SK-N-SH treated with all-trans-retinoic acid at 6 μM for 48 hours (cell line): ENCODE measurements around the gene PCDHGA3.

ENCODE experiments used
- ATAC-seq: fragments of 200-7000 bp; cut with Tn5 transposase; 3 replicates; pipeline ENCODE4 v1.9.1; 2020; ENCODE audit warnings: mild to moderate bottlenecking, moderate library complexity
- BACH2 ChIP-seq: fragments of 250-450 bp; sonication (Bioruptor Pico); IDR thresholded peaks from 2 replicates; pipeline ENCODE4 v1.9.0; 2021; ENCODE audit warnings: mild to moderate bottlenecking, borderline replicate concordance
- CSDC2 ChIP-seq: fragments of 250-450 bp; sonication (Bioruptor Pico); IDR thresholded peaks from 2 replicates; pipeline ENCODE4 v1.5.0; 2020; ENCODE audit warnings: mild to moderate bottlenecking, moderate library complexity
- ESRRG ChIP-seq: fragments of 250-450 bp; sonication (Bioruptor Pico); IDR thresholded peaks from 2 replicates; pipeline ENCODE4 v1.6.1; 2021; ENCODE audit warnings: mild to moderate bottlenecking
- GLIS3 ChIP-seq: fragments of 250-450 bp; sonication (Bioruptor Pico); IDR thresholded peaks from 2 replicates; pipeline ENCODE4 v1.5.0; 2020; ENCODE audit warnings: mild to moderate bottlenecking, moderate library complexity
- ISL1 ChIP-seq: fragments of 250-450 bp; sonication (Bioruptor Pico); IDR thresholded peaks from 2 replicates; pipeline ENCODE4 v2.1.2; 2022; ENCODE audit warnings: mild to moderate bottlenecking, moderate library complexity
- OSR1 ChIP-seq: fragments of 250-450 bp; sonication (Bioruptor Pico); IDR thresholded peaks from 2 replicates; pipeline ENCODE4 v1.8.0; 2022; ENCODE audit warnings: moderate library complexity, mild to moderate bottlenecking, inconsistent platforms
- POU6F1 ChIP-seq: fragments of 250-450 bp; sonication (Bioruptor Pico); IDR thresholded peaks from 2 replicates; pipeline ENCODE4 v1.8.0; 2021; ENCODE audit warnings: low read depth, mild to moderate bottlenecking, moderate library complexity, borderline replicate concordance
- RARB ChIP-seq: fragments of 250-450 bp; sonication (Bioruptor Pico); IDR thresholded peaks from 2 replicates; pipeline ENCODE4 v1.8.0; 2021; ENCODE audit warnings: mild to moderate bottlenecking, moderate library complexity
- SNAI2 ChIP-seq: fragments of 250-450 bp; sonication (Bioruptor Pico); IDR thresholded peaks from 2 replicates; pipeline ENCODE4 v1.5.0; 2020; ENCODE audit warnings: mild to moderate bottlenecking, moderate library complexity
- TCF4 ChIP-seq: fragments of 250-450 bp; sonication (Bioruptor Pico); IDR thresholded peaks from 2 replicates; pipeline ENCODE4 v1.8.0; 2021; ENCODE audit warnings: mild to moderate bottlenecking, moderate library complexity, borderline replicate concordance
- TOX ChIP-seq: fragments of 250-450 bp; sonication (Bioruptor Pico); IDR thresholded peaks from 2 replicates; pipeline ENCODE4 v1.8.0; 2021; ENCODE audit warnings: mild to moderate bottlenecking, moderate library complexity, borderline replicate concordance
- TSHZ2 ChIP-seq: fragments of 250-450 bp; sonication (Bioruptor Pico); IDR thresholded peaks from 2 replicates; pipeline ENCODE4 v1.5.0; 2020; ENCODE audit warnings: mild to moderate bottlenecking, moderate library complexity
- ZC3H10 ChIP-seq: fragments of 250-450 bp; sonication (Bioruptor Pico); IDR thresholded peaks from 2 replicates; pipeline ENCODE4 v1.5.1; 2021; ENCODE audit warnings: mild to moderate bottlenecking, moderate library complexity
- ZFP30 ChIP-seq: fragments of 450-650 bp; formaldehyde crosslinking; IDR thresholded peaks from 2 replicates; pipeline ENCODE4 v1.5.0; 2022; ENCODE audit warnings: mild to moderate bottlenecking, moderate library complexity
- ZNF565 ChIP-seq: fragments of 450-650 bp; formaldehyde crosslinking; conservative IDR thresholded peaks from 2 replicates; pipeline ENCODE4 v1.5.0; 2020; ENCODE audit warnings: low read depth, mild to moderate bottlenecking, moderate library complexity
- ZNF70 ChIP-seq: fragments of 450-650 bp; formaldehyde crosslinking; IDR thresholded peaks from 2 replicates; pipeline ENCODE4 v1.5.0; 2020; ENCODE audit warnings: mild to moderate bottlenecking, moderate library complexity
- ZNF8 ChIP-seq: fragments of 450-650 bp; formaldehyde crosslinking; IDR thresholded peaks from 2 replicates; pipeline ENCODE4 v1.5.0; 2020; ENCODE audit warnings: mild to moderate bottlenecking, moderate library complexity
- TF ChIP-seq, protein P1 (sequence below): fragments of 250-450 bp; sonication (Bioruptor Pico); IDR thresholded peaks from 2 replicates; pipeline ENCODE4 v1.8.0; 2020; ENCODE audit warnings: mild to moderate bottlenecking, moderate library complexity, borderline replicate concordance

Gene PCDHGA3

DNA sequence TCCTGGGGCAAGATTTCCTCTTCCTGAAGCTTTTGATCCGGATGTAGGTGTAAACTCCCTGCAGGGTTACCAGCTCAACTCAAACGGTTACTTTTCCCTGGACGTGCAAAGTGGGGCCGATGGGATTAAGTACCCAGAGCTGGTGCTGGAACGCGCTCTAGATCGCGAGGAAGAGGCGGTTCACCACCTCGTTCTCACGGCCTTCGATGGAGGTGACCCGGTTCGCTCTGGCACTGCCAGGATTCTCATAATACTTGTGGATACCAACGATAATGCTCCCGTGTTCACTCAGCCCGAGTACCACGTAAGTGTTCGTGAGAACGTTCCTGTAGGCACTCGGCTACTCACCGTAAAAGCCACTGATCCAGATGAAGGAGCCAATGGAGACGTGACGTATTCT, 12.0 kb downstream of the PCDHGA3 start:
- TF ChIP-seq BACH2 (no peak), CSDC2 (CRISPR knock-in tag) (no peak), TOX (no peak), GLIS3 (CRISPR knock-in tag) (no peak), TCF4 (CRISPR knock-in tag) (no peak), TSHZ2 (no peak), ZNF565 (CRISPR knock-in tag) (no peak), SNAI2 (CRISPR knock-in tag) (no peak)
- ATAC-seq, result no peak

- no peak for ATAC-seq
- no peak for TF ChIP-seq POU6F1 (CRISPR knock-in tag)
- no peak for TF ChIP-seq SNAI2 (CRISPR knock-in tag)
- TF ChIP-seq ZNF70 (CRISPR knock-in tag), result no peak
- TF ChIP-seq OSR1 (CRISPR knock-in tag), result no peak
- TF ChIP-seq RARB (CRISPR knock-in tag), result no peak
- TF ChIP-seq ESRRG, result no peak
- no peak for TF ChIP-seq TSHZ2
- no peak for TF ChIP-seq ZFP30 (CRISPR knock-in tag)
- TF ChIP-seq ZNF8 (CRISPR knock-in tag), result no peak
- no peak for TF ChIP-seq ZC3H10 (CRISPR knock-in tag)
- TF ChIP-seq GLIS3 (CRISPR knock-in tag), result no peak
- TF ChIP-seq BACH2, result no peak
- TF ChIP-seq, protein P1, sequence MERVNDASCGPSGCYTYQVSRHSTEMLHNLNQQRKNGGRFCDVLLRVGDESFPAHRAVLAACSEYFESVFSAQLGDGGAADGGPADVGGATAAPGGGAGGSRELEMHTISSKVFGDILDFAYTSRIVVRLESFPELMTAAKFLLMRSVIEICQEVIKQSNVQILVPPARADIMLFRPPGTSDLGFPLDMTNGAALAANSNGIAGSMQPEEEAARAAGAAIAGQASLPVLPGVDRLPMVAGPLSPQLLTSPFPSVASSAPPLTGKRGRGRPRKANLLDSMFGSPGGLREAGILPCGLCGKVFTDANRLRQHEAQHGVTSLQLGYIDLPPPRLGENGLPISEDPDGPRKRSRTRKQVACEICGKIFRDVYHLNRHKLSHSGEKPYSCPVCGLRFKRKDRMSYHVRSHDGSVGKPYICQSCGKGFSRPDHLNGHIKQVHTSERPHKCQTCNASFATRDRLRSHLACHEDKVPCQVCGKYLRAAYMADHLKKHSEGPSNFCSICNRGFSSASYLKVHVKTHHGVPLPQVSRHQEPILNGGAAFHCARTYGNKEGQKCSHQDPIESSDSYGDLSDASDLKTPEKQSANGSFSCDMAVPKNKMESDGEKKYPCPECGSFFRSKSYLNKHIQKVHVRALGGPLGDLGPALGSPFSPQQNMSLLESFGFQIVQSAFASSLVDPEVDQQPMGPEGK (CRISPR knock-in tag), result no peak
- TF ChIP-seq TOX, result no peak
Observed at GRCh38 chr5:141356133-141356532, 12.5 kb downstream of the PCDHGA3 start.

GRCh38 chr5:141356950-141357349, 13.3 kb downstream of the PCDHGA3 start:
- no peak for TF ChIP-seq ISL1
- no peak for TF ChIP-seq GLIS3 (CRISPR knock-in tag)
- TF ChIP-seq ZC3H10 (CRISPR knock-in tag), result no peak
- TF ChIP-seq POU6F1 (CRISPR knock-in tag), result no peak
- no peak for TF ChIP-seq ZNF70 (CRISPR knock-in tag)
- TF ChIP-seq OSR1 (CRISPR knock-in tag), result no peak
- TF ChIP-seq TOX, result no peak
- no peak for ATAC-seq
